HG03175 (cell line): ENCODE data around the gene ZNF229.
"Not testable (repeated sequence)": the region's sequence is repeated elsewhere in the genome, so short reads cannot be mapped to it uniquely, and the experiment has no call there.

Source experiments
- ATAC-seq: cut with Tn5 transposase; IDR thresholded peaks from one replicate; pipeline ENCODE4 v1.9.1; 2021; ENCODE audit warnings: mild to moderate bottlenecking, moderate library complexity; ENCODE audit not compliant: unreplicated experiment

The ZNF229 gene

GRCh38 chr19:44447916-44448674 lies at the start of gene ZNF229:
ZNF229 (minus strand) TSS chr19:44448472; CDS start chr19:44442847, 5,625 bp downstream.
- no peak for ATAC-seq

- ATAC-seq, result no peak
These were observed 48.4 kb upstream of the ZNF229 start for GRCh38 chr19:44496711-44497110.

- ATAC-seq, result no peak
These were observed 28.5 kb upstream of the ZNF229 start for GRCh38 chr19:44476559-44477408.

- not testable (repeated sequence) for ATAC-seq
These were observed 20.5 kb upstream of the ZNF229 start for GRCh38 chr19:44468730-44469129.

GRCh38 chr19:44462600-44463286 lies 14.5 kb upstream of the ZNF229 start:
- ATAC-seq, result not testable (repeated sequence)

GRCh38 chr19:44456016-44456415 lies 7.7 kb upstream of the ZNF229 start:
- ATAC-seq, result not testable (repeated sequence)

GRCh38 chr19:44455100-44455499 lies 6.8 kb upstream of the ZNF229 start:
- ATAC-seq, result no peak

GRCh38 chr19:44452367-44452766 lies 4.1 kb upstream of the ZNF229 start:
- ATAC-seq, result no peak

GRCh38 chr19:44451687-44452086 lies 3.4 kb upstream of the ZNF229 start:
- no peak for ATAC-seq

GRCh38 chr19:44438441-44438840 lies 9.8 kb downstream of the ZNF229 start:
- no peak for ATAC-seq

GRCh38 chr19:44435441-44435840 lies 12.8 kb downstream of the ZNF229 start:
- no peak for ATAC-seq

GRCh38 chr19:44430956-44431355 lies 17.3 kb downstream of the ZNF229 start:
- no peak for ATAC-seq

- ATAC-seq, result not testable (repeated sequence)
These were observed 32.7 kb downstream of the ZNF229 start for GRCh38 chr19:44415553-44415952.

- no peak for ATAC-seq
These were observed 46.8 kb downstream of the ZNF229 start, which contains the start of gene ZNF285 for GRCh38 chr19:44401139-44402115. ZNF285 (minus strand) TSS chr19:44401608; CDS start chr19:44397213, 4,395 bp downstream.

GRCh38 chr19:44389268-44389667 lies 59.0 kb downstream of the ZNF229 start:
- not testable (repeated sequence) for ATAC-seq
